HCT116 (cell line): ENCODE measurements around the gene RLBP1.

Source experiments
- ATF3 ChIP-seq: IDR thresholded peaks from 2 replicates; pipeline ENCODE4 v1.6.1; 2012
- CEBPB ChIP-seq: IDR thresholded peaks from 2 replicates; pipeline ENCODE4 v1.6.1; 2012; ENCODE audit warnings: low read depth
- CTCF ChIP-seq, 3 experiments: fragments of 200-600 bp in 1 of 3; sonication (generic) in 1 of 3; IDR thresholded peaks in 2 of 3; conservative IDR thresholded peaks in 1 of 3; 2 replicates each; pipeline ENCODE4 v1.5.1; 2012 to 2017; ENCODE audit warnings: low read depth in 2 of 3, low read length in 2 of 3, antibody characterized with exemption in 1 of 3, borderline replicate concordance in 1 of 3, control low read depth in 1 of 3, mild to moderate bottlenecking in 1 of 3, mixed read lengths in 1 of 3, mixed run types in 1 of 3, moderate library complexity in 1 of 3; ENCODE audit not compliant: insufficient read depth in 1 of 3
- ELF1 ChIP-seq: IDR thresholded peaks from 2 replicates; pipeline ENCODE4 v1.6.1; 2012; ENCODE audit warnings: low read depth, borderline replicate concordance
- MAX ChIP-seq: IDR thresholded peaks from 2 replicates; pipeline ENCODE4 v1.6.1; 2012
- POLR2A ChIP-seq: IDR thresholded peaks from 2 replicates; pipeline ENCODE4 v1.7.0; 2011; ENCODE audit warnings: borderline replicate concordance; ENCODE audit not compliant: insufficient read depth, insufficient read length; ENCODE audit errors: extremely low read depth
- POLR2AphosphoS5 ChIP-seq: IDR thresholded peaks from 2 replicates; pipeline ENCODE4 v1.6.1; 2011; ENCODE audit warnings: mild to moderate bottlenecking, low read depth, low read length, moderate library complexity
- SIN3A ChIP-seq: IDR thresholded peaks from 2 replicates; pipeline ENCODE4 v1.6.1; 2012; ENCODE audit warnings: low read depth
- SRF ChIP-seq: IDR thresholded peaks from 2 replicates; pipeline ENCODE4 v1.6.1; 2012; ENCODE audit warnings: low read depth
- TCF7L2 ChIP-seq: IDR thresholded peaks from 2 replicates; pipeline ENCODE4 v1.7.0; 2011; ENCODE audit warnings: borderline replicate concordance, inconsistent platforms; ENCODE audit not compliant: insufficient read depth, insufficient read length; ENCODE audit errors: extremely low read depth
- ZNF274 ChIP-seq: fragments of 200-500 bp; sonication (Bioruptor generic); IDR thresholded peaks from 2 replicates; pipeline ENCODE4 v1.6.1; 2014; ENCODE audit warnings: mild to moderate bottlenecking, low read depth, low read length, inconsistent platforms

GRCh38 chr15:89221543-89221942 lies at the start of gene RLBP1:
- TF ChIP-seq MAX (no peak), CTCF (IDR thresholded peaks at IDR 0.05 in 2 of 3, conservative IDR thresholded peaks at IDR 0.05 in 1 of 3; ENCODE audit: borderline replicate concordance in 1 of 3, insufficient read depth in 1 of 3, low read depth in 2 of 3, low read length in 2 of 3) (no peak), TCF7L2 (no peak), ZNF274 (no peak), CEBPB (no peak), SRF (no peak), SIN3A (no peak), ATF3 (no peak), ELF1 (no peak), POLR2AphosphoS5 (no peak), POLR2A (no peak)
